WTC11 (cell line): ENCODE data around the gene AP1S2. TPM values are rescaled to one million over a fixed set of nuclear protein-coding genes. Genes with fewer than 3 reads are reported as not detected.

Experiments used
- ATAC-seq: fragments of 200-7000 bp; cut with Tn5 transposase; 2 replicates; pipeline ENCODE4 v1.10.0; 2021; ENCODE audit warnings: mild to moderate bottlenecking, moderate library complexity
- CTCF ChIA-PET: fragments of 300-600 bp; sonication (Branson Sonifier 250); formaldehyde crosslinking; loops from one replicate; lab custom pipeline; 2021; ENCODE audit warnings: antibody characterized with exemption; lab: Charles Lee
- POLR2A ChIA-PET: fragments of 350-600 bp; sonication (Branson Sonifier 250); formaldehyde crosslinking; loops from one replicate; lab custom pipeline; 2021; ENCODE audit warnings: antibody characterized with exemption; lab: Charles Lee
- DNase-seq: peaks from one replicate; pipeline ENCODE4 v3.0.0; 2021; ENCODE audit warnings: low spot score
- H3K27ac Mint-ChIP-seq: 2 replicates; pipeline ENCODE4 v1.8.0; 2021; ENCODE audit warnings: mixed read lengths
- H3K27me3 Mint-ChIP-seq: 2 replicates; pipeline ENCODE4 v1.8.0; 2021; ENCODE audit warnings: low read depth, mild to moderate bottlenecking, moderate library complexity, mixed read lengths
- H3K36me3 Mint-ChIP-seq: 2 replicates; pipeline ENCODE4 v1.8.0; 2021; ENCODE audit warnings: mixed read lengths
- H3K4me1 Mint-ChIP-seq: 2 replicates; pipeline ENCODE4 v1.8.0; 2022; ENCODE audit warnings: mixed read lengths
- H3K4me3 Mint-ChIP-seq: 2 replicates; pipeline ENCODE4 v1.8.0; 2021; ENCODE audit warnings: mild to moderate bottlenecking, moderate library complexity, mixed read lengths
- H3K9me3 Mint-ChIP-seq: 2 replicates; pipeline ENCODE4 v1.8.0; 2021; ENCODE audit warnings: mixed read lengths
- ARID4B ChIP-seq: sonication (generic); formaldehyde crosslinking; IDR thresholded peaks from 2 replicates; pipeline ENCODE4 v1.8.0; 2023; ENCODE audit warnings: missing genetic modification reagents, mild to moderate bottlenecking, borderline replicate concordance
- ATF6 ChIP-seq: sonication (generic); formaldehyde crosslinking; IDR thresholded peaks from 2 replicates; pipeline ENCODE4 v1.8.1; 2023; ENCODE audit warnings: mild to moderate bottlenecking, missing genetic modification reagents
- ELF4 ChIP-seq: sonication (generic); formaldehyde crosslinking; IDR thresholded peaks from 2 replicates; pipeline ENCODE4 v1.8.1; 2022; ENCODE audit warnings: low read depth, mild to moderate bottlenecking, moderate library complexity, missing genetic modification reagents
- ESRRA ChIP-seq: sonication (generic); formaldehyde crosslinking; IDR thresholded peaks from 2 replicates; pipeline ENCODE4 v1.8.1; 2022; ENCODE audit warnings: mild to moderate bottlenecking, missing genetic modification reagents, borderline replicate concordance
- FOXK1 ChIP-seq: sonication (generic); formaldehyde crosslinking; IDR thresholded peaks from 2 replicates; pipeline ENCODE4 v1.8.0; 2022; ENCODE audit warnings: mild to moderate bottlenecking, moderate library complexity, missing genetic modification reagents
- GABPB1 ChIP-seq: sonication (generic); formaldehyde crosslinking; IDR thresholded peaks from 2 replicates; pipeline ENCODE4 v1.8.1; 2023; ENCODE audit warnings: mild to moderate bottlenecking, missing genetic modification reagents
- HMGA2 ChIP-seq: fragments of 250-450 bp; sonication (Bioruptor Pico); IDR thresholded peaks from 2 replicates; pipeline ENCODE4 v1.4.0; 2021; ENCODE audit warnings: mild to moderate bottlenecking, moderate library complexity
- KAT7 ChIP-seq: sonication (generic); formaldehyde crosslinking; IDR thresholded peaks from 2 replicates; pipeline ENCODE4 v1.8.1; 2023; ENCODE audit warnings: missing genetic modification reagents, mild to moderate bottlenecking, borderline replicate concordance
- NR2C2 ChIP-seq: sonication (generic); formaldehyde crosslinking; IDR thresholded peaks from 2 replicates; pipeline ENCODE4 v1.8.0; 2022; ENCODE audit warnings: mild to moderate bottlenecking, missing genetic modification reagents
- RORB ChIP-seq: fragments of 250-450 bp; sonication (Bioruptor Pico); IDR thresholded peaks from 2 replicates; pipeline ENCODE4 v1.9.0; 2021; ENCODE audit warnings: mild to moderate bottlenecking
- SMAD4 ChIP-seq: sonication (generic); formaldehyde crosslinking; IDR thresholded peaks from 2 replicates; pipeline ENCODE4 v1.8.0; 2022; ENCODE audit warnings: mild to moderate bottlenecking, missing genetic modification reagents
- TCF7 ChIP-seq: sonication (generic); formaldehyde crosslinking; IDR thresholded peaks from 2 replicates; pipeline ENCODE4 v1.8.0; 2022; ENCODE audit warnings: mild to moderate bottlenecking, low read depth, missing genetic modification reagents, moderate library complexity
- TP53 ChIP-seq: sonication (generic); formaldehyde crosslinking; IDR thresholded peaks from 2 replicates; pipeline ENCODE4 v1.8.1; 2023; ENCODE audit warnings: mild to moderate bottlenecking, missing genetic modification reagents
- USF1 ChIP-seq: sonication (generic); formaldehyde crosslinking; IDR thresholded peaks from 2 replicates; pipeline ENCODE4 v1.8.0; 2022; ENCODE audit warnings: mild to moderate bottlenecking, missing genetic modification reagents
- ZNF263 ChIP-seq: sonication (generic); formaldehyde crosslinking; IDR thresholded peaks from 2 replicates; pipeline ENCODE4 v1.8.1; 2022; ENCODE audit warnings: low read depth, mild to moderate bottlenecking, moderate library complexity, missing genetic modification reagents
- ZNF423 ChIP-seq: fragments of 250-450 bp; sonication (Bioruptor Pico); IDR thresholded peaks from 2 replicates; pipeline ENCODE4 v2.1.2; 2022; ENCODE audit warnings: mild to moderate bottlenecking, moderate library complexity
- ZNF532 ChIP-seq: fragments of 250-450 bp; sonication (Bioruptor Pico); IDR thresholded peaks from 2 replicates; pipeline ENCODE4 v1.9.0; 2021; ENCODE audit warnings: mild to moderate bottlenecking, borderline replicate concordance
- total RNA-seq: library from RNA; stranded (reverse); gene quantifications from 3 replicates; pipeline ENCODE4 v1.2.3, GENCODE V29; 2021
- TF ChIP-seq, protein P1 (sequence below): fragments of 200-600 bp; IDR thresholded peaks from 2 replicates; pipeline ENCODE4 v1.8.0; 2022; ENCODE audit warnings: antibody characterized with exemption
- TF ChIP-seq, protein P2 (sequence below): fragments of 250-450 bp; sonication (Bioruptor Pico); conservative IDR thresholded peaks from 2 replicates; pipeline ENCODE4 v1.9.0; 2021; ENCODE audit warnings: mild to moderate bottlenecking

AP1S2 gene
- total RNA-seq, 1 experiment from 2014 or later, result 164 TPM

DNA sequence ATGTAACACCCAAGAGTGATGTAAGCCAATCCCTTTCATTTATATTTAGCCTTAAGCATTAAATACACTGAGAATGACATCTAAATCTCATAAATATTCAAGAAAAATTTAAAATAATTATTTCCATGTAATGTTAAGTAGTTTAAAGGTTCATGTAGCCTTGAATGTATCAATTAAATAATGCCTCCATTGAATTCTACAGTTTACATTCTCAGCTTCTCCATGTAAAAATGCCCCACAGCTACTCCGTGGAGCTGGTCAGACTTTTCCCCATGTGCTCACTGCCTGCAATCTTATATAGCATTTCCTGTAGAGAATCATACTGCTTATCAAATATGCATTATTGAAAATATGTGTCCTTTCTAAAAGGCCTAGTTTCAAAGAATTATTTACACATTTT is 25.4 kb downstream of the AP1S2 start:
- Mint-ChIP-seq H3K27ac (no peak overlapping the region), H3K36me3 (peaks cover 9% of the 10 kb centered on the region), H3K4me3 (no peak overlapping the region), H3K27me3 (no peaks in the 10 kb centered on the region), H3K9me3 (no peaks in the 10 kb centered on the region), H3K4me1 (peaks cover 27% of the 10 kb centered on the region)
- ATAC-seq (no peak), DNase-seq (no peak)
- ChIA-PET POLR2A (no interaction called here), CTCF (no interaction called here)
- TF ChIP-seq RORB (CRISPR knock-in tag) (no peak), FOXK1 (CRISPR knock-in tag) (no peak), TCF7 (CRISPR knock-in tag) (no peak)
- TF ChIP-seq, protein P1, sequence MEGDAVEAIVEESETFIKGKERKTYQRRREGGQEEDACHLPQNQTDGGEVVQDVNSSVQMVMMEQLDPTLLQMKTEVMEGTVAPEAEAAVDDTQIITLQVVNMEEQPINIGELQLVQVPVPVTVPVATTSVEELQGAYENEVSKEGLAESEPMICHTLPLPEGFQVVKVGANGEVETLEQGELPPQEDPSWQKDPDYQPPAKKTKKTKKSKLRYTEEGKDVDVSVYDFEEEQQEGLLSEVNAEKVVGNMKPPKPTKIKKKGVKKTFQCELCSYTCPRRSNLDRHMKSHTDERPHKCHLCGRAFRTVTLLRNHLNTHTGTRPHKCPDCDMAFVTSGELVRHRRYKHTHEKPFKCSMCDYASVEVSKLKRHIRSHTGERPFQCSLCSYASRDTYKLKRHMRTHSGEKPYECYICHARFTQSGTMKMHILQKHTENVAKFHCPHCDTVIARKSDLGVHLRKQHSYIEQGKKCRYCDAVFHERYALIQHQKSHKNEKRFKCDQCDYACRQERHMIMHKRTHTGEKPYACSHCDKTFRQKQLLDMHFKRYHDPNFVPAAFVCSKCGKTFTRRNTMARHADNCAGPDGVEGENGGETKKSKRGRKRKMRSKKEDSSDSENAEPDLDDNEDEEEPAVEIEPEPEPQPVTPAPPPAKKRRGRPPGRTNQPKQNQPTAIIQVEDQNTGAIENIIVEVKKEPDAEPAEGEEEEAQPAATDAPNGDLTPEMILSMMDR, result no peak

GRCh38 chrX:15825936-15826335 is 28.7 kb downstream of the AP1S2 start:
- Mint-ChIP-seq H3K9me3 (no peaks in the 10 kb centered on the region), H3K36me3 (peaks cover 22% of the 10 kb centered on the region), H3K4me1 (peaks cover 12% of the 10 kb centered on the region), H3K27me3 (no peaks in the 10 kb centered on the region), H3K27ac (peak overlapping the region; percentile 87), H3K4me3 (no peak overlapping the region)
- no peak for TF ChIP-seq ZNF532
- TF ChIP-seq ZNF423 (CRISPR knock-in tag), result no peak
- no peak for TF ChIP-seq ARID4B (CRISPR knock-in tag)
- no peak for TF ChIP-seq GABPB1
- no peak for TF ChIP-seq ELF4 (CRISPR knock-in tag)
- TF ChIP-seq NR2C2 (CRISPR knock-in tag), result no peak
- TF ChIP-seq ZNF263, result no peak
- no peak for TF ChIP-seq KAT7 (CRISPR knock-in tag)
- TF ChIP-seq TP53 (CRISPR knock-in tag), result no peak
- no peak for TF ChIP-seq SMAD4 (CRISPR knock-in tag)
- no peak for TF ChIP-seq ATF6 (CRISPR knock-in tag)
- TF ChIP-seq ESRRA (CRISPR knock-in tag), result no peak
- TF ChIP-seq, protein P2, sequence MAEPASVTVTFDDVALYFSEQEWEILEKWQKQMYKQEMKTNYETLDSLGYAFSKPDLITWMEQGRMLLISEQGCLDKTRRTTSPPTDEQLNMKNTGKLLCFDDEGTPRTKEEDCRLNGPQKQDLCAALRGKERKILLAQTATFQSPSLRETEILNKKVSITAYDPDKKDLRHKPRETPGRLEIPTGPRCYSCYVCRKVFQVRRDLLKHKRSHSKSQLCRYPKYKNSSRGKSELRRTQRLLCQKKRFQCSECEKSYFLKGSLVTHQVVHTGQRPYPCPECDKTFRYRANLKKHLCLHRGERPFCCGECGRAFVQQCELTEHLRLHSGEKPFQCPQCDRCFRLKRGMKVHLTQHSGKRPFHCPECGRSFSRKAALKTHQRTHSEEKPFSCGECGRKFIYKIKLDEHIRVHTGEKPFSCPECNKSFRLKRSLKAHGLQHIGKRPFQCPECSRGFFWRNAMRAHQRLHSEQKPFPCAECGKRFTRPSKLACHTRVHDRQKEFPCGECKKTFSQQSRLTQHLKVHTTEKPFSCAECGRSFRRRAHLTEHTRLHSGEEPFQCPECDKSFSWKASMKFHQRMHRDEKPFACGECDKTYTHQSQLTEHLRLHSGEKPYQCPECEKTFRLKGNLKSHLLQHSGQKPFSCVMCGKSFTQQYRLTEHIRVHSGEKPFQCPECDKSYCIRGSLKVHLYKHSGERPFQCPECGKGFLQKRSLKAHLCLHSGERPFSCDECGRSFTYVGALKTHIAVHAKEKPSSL (CRISPR knock-in tag), result no peak
- no peak for TF ChIP-seq USF1 (CRISPR knock-in tag)
- TF ChIP-seq HMGA2 (CRISPR knock-in tag), result no peak
- ChIA-PET CTCF (no interaction called here), POLR2A (interaction anchor here (0.6 kb wide), 1 partner anchor 78 kb away, joined by 6 read pairs; no protein-coding TSS in a partner anchor)
- no peak for ATAC-seq
- DNase-seq, result no peak
